Breast epithelium (tissue), 4 donors: ENCODE results near the gene ZFTA. TPM values are rescaled to one million over a fixed set of nuclear protein-coding genes. Genes with fewer than 3 reads are reported as not detected.
A peak's percentile ranks its signal among the peaks of the same experiment; 100 is the strongest.
"Not testable (repeated sequence)": the region's sequence is repeated elsewhere in the genome, so short reads cannot be mapped to it uniquely, and the experiment has no call there.

ENCODE experiments used
- DNase-seq, 2 donors: peaks; one replicate each; pipeline ENCODE4 v3.0.0-alpha.2; 2019; ENCODE audit warnings: low spot score in 2 of 2
- H3K27ac ChIP-seq, 2 donors: fragments of 200-600 bp; sonication (generic) in 1 of 2; one replicate each; pipeline ENCODE4 v1.5.1; 2016 to 2019; ENCODE audit warnings: mild to moderate bottlenecking in 1 of 2
- H3K27me3 ChIP-seq, 2 donors: fragments of 200-600 bp; sonication (generic) in 1 of 2; one replicate each; pipeline versions ENCODE4 v1.5.1 to v1.6.0; 2017 to 2019; ENCODE audit warnings: control low read depth in 1 of 2, mild to moderate bottlenecking in 1 of 2
- H3K36me3 ChIP-seq: fragments of 200-600 bp; one replicate; pipeline ENCODE4 v1.5.1; 2019
- H3K4me1 ChIP-seq, 2 donors: fragments of 200-600 bp; sonication (generic); one replicate each; pipeline ENCODE4 v1.5.1; 2016 to 2019; ENCODE audit warnings: control low read depth in 1 of 2
- H3K4me3 ChIP-seq, 3 donors: fragments of 200-600 bp; sonication (generic); 1 replicate in 2 of 3; 2 replicates in 1 of 3; pipeline ENCODE4 v1.5.1; 2016 to 2019; ENCODE audit warnings: mild to moderate bottlenecking in 3 of 3, moderate library complexity in 2 of 3
- H3K9me3 ChIP-seq, 2 donors: fragments of 200-600 bp; sonication (generic) in 1 of 2; one replicate each; pipeline ENCODE4 v1.5.1; 2016 to 2019; ENCODE audit warnings: control low read depth in 1 of 2
- POLR2A ChIP-seq: fragments of 450-650 bp; IDR thresholded peaks from one replicate; pipeline ENCODE4 v1.6.1; 2016; ENCODE audit warnings: antibody characterized with exemption, mild to moderate bottlenecking, moderate library complexity
- POLR2AphosphoS5 ChIP-seq, 3 donors: sonication (generic); formaldehyde crosslinking; IDR thresholded peaks; one replicate each; pipeline ENCODE4 v1.6.1; 2017; ENCODE audit warnings: antibody characterized with exemption in 3 of 3
- intact Hi-C: fragments of 100-400 bp; cut with DNase I; formaldehyde crosslinking; loops from one replicate; pipeline ENCODE4 v1.15.1; 2023; ENCODE audit warnings: low total_unique reads
- total RNA-seq, 3 donors: library from RNA; depleted of rRNA; stranded (reverse); fragments of >200 nt; gene quantifications; one replicate each; pipeline ENCODE4 v1.1.0, GENCODE V29; 2016
- TF ChIP-seq, protein P1 (sequence below), 3 donors: fragments of 450-650 bp; IDR thresholded peaks; one replicate each; pipeline ENCODE4 v1.5.1; 2016 to 2017; ENCODE audit warnings: antibody characterized with exemption in 3 of 3, mild to moderate bottlenecking in 3 of 3, moderate library complexity in 3 of 3

ZFTA gene
- total RNA-seq, 3 donors from 2014 or later: 8.8 to 12.5 (median 9.7) TPM

DNA sequence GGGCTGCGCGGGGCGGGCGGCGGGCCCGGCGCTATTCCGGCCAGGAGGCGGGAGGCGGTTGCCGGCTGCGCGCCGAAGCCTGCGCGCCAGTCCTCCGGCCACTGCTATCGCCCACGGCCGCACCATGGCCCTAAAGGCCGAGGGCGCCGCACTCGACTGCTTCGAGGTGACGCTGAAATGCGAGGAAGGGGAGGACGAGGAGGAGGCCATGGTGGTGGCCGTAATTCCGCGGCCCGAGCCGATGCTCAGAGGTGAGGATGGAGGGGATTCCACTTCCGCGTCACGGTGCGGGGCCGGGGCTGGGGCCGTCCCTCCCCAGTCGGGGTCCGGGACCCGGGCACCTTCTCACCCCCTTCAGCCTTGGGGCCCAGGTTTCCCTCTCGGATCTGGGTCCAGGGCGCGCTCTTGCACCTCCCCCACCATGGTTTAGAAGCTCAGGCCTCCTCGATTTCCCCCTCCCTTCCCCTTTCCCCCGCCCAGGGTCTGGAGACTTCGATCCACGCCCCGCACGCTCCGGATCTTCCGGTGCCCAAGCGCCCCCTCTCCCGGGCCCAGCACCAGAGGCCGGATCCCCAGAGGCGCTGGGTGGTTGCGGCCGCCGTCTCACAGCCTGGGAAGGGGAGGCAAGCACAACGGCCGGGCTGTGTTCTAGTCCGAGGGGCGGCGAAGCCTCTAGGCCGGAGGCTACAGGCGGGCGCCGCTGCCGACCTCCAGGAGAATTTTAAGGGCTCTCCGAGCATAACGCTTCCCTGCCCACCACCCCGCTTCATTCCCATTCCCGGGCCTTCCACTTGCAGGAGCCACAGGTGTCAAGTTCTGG lies 45.2 kb upstream of the ZFTA start:
- DNase-seq: no peak
- intact Hi-C loops: no loop called here
- Histone ChIP-seq H3K36me3 (no peaks in the 10 kb centered on the region), H3K4me1 (peaks cover 0 to 6% of the 10 kb centered on the region in 2 donors), H3K4me3 (peak overlapping the region; percentile 61 to 98 (median 89)), H3K9me3 (no peaks in the 10 kb centered on the region), H3K27ac (peak overlapping the region; percentile 71 to 87), H3K27me3 (no peaks in the 10 kb centered on the region)
- TF ChIP-seq POLR2A: no peak
- TF ChIP-seq, protein P1, sequence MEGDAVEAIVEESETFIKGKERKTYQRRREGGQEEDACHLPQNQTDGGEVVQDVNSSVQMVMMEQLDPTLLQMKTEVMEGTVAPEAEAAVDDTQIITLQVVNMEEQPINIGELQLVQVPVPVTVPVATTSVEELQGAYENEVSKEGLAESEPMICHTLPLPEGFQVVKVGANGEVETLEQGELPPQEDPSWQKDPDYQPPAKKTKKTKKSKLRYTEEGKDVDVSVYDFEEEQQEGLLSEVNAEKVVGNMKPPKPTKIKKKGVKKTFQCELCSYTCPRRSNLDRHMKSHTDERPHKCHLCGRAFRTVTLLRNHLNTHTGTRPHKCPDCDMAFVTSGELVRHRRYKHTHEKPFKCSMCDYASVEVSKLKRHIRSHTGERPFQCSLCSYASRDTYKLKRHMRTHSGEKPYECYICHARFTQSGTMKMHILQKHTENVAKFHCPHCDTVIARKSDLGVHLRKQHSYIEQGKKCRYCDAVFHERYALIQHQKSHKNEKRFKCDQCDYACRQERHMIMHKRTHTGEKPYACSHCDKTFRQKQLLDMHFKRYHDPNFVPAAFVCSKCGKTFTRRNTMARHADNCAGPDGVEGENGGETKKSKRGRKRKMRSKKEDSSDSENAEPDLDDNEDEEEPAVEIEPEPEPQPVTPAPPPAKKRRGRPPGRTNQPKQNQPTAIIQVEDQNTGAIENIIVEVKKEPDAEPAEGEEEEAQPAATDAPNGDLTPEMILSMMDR (IDR thresholded peaks at IDR 0.05): no peak
- TF ChIP-seq POLR2AphosphoS5 (IDR thresholded peaks at IDR 0.05): no peak

- Histone ChIP-seq H3K27me3 (no peaks in the 10 kb centered on the region), H3K36me3 (no peaks in the 10 kb centered on the region), H3K4me1 (peaks cover 0 to 6% of the 10 kb centered on the region in 2 donors), H3K27ac (peak within 1 kb of the TSS; percentile 71 to 87), H3K9me3 (no peaks in the 10 kb centered on the region), H3K4me3 (peak within 1 kb of the TSS; percentile 61 to 98 (median 89))
- intact Hi-C loops: no loop called here
- TF ChIP-seq, protein P1 (IDR thresholded peaks at IDR 0.05): no peak
- TF ChIP-seq POLR2A (no peak), POLR2AphosphoS5 (IDR thresholded peaks at IDR 0.05) (no peak)
- peak; percentile 58 to 60 for DNase-seq
Observed at GRCh38 chr11:63813035-63813562, 44.5 kb upstream of the ZFTA start, which contains the start of gene SPINDOC. SPINDOC (plus strand) TSS chr11:63813456; CDS start chr11:63813687, 231 bp downstream.

GRCh38 chr11:63811522-63811921 lies 42.9 kb upstream of the ZFTA start:
- intact Hi-C loops: no loop called here
- no peaks in the 10 kb centered on the region for H3K9me3 ChIP-seq
- H3K4me1 ChIP-seq: peaks cover 0 to 6% of the 10 kb centered on the region in 2 donors
- TF ChIP-seq POLR2AphosphoS5 (IDR thresholded peaks at IDR 0.05): no peak
- TF ChIP-seq, protein P1 (IDR thresholded peaks at IDR 0.05): no peak
- no peak overlapping the region for H3K4me3 ChIP-seq
- no peak for DNase-seq
- no peak overlapping the region for H3K27ac ChIP-seq
- no peaks in the 10 kb centered on the region for H3K36me3 ChIP-seq
- H3K27me3 ChIP-seq: no peaks in the 10 kb centered on the region

DNA sequence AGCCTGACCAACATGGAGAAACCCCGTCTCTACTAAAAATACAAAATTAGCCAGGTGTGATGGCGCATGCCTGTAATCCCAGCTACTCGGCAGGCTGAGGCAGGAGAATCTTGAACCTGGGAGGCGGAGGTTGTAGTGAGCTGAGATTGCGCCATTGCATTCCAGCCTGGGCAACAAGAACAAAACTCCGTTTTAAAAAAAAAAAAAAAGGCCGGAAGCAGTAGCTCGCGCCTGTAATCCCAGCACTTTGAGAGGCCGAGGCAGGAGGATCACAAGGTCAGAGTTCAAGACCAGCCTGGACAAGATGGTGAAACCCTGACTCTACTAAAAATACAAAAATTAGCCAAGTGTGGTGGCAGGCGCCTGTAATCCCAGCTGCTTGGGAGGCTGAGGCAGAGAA lies 41.8 kb upstream of the ZFTA start:
- H3K4me3 ChIP-seq, H3K27ac ChIP-seq, H3K9me3 ChIP-seq, H3K27me3 ChIP-seq, DNase-seq, H3K36me3 ChIP-seq, H3K4me1 ChIP-seq, intact Hi-C loops: not testable (repeated sequence)

DNA sequence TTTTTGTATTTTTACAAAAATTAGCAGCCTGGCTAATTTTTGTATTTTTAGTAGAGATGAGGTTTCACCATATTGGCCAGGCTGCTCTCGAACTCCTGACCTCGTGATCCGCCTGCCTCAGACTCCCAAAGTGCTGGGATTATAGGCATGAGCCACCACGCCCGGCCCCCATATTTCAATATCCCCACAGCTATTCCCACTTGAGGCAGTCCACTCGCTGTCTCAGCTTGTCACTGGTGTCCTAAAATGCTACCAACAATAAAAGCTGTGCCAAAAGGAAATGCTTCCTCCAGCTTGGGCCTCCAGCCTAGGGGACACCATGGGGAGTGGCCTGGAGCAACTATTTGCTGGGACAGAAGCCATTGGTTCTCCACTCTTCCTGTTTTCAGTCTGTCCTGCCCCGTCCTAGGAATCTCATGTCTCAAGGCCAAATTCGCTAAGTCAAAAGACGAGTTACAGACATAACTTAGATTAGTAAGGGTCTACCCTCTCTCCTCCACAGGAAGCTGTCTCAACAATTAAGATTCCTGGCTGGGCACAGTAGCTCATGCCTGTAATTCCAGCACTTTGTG lies 37.4 kb upstream of the ZFTA start:
- Histone ChIP-seq H3K27me3 (no peaks in the 10 kb centered on the region), H3K4me3 (no peak overlapping the region), H3K4me1 (no peaks in the 10 kb centered on the region), H3K36me3 (no peaks in the 10 kb centered on the region), H3K27ac (peak overlapping the region; percentile 22 to 56), H3K9me3 (no peaks in the 10 kb centered on the region)
- intact Hi-C loops: no loop called here
- no peak for TF ChIP-seq POLR2A
- TF ChIP-seq, protein P1 (IDR thresholded peaks at IDR 0.05): no peak
- TF ChIP-seq POLR2AphosphoS5 (IDR thresholded peaks at IDR 0.05): no peak
- DNase-seq: no peak
